HG03159 (cell line): ENCODE data around the gene TNFRSF18.

Experiments used
- ATAC-seq: cut with Tn5 transposase; IDR thresholded peaks from one replicate; pipeline ENCODE4 v1.9.1; 2021; ENCODE audit warnings: mild to moderate bottlenecking, moderate library complexity; ENCODE audit not compliant: unreplicated experiment

The TNFRSF18 gene

GRCh38 chr1:1228596-1229321, 22.4 kb upstream of the TNFRSF18 start:
- no peak for ATAC-seq

- no peak for ATAC-seq
These were observed 21.8 kb upstream of the TNFRSF18 start for GRCh38 chr1:1228187-1228586.

GRCh38 chr1:1227386-1227785, 21.0 kb upstream of the TNFRSF18 start:
- ATAC-seq = no peak

- no peak for ATAC-seq
These were observed 20.4 kb upstream of the TNFRSF18 start for GRCh38 chr1:1226566-1227362.

GRCh38 chr1:1225913-1226312, 19.5 kb upstream of the TNFRSF18 start:
- ATAC-seq = no peak

- ATAC-seq = no peak
These were observed 18.9 kb upstream of the TNFRSF18 start for GRCh38 chr1:1225238-1225845.

GRCh38 chr1:1223891-1224290, 17.5 kb upstream of the TNFRSF18 start:
- ATAC-seq = no peak

- ATAC-seq = no peak
These were observed 16.9 kb upstream of the TNFRSF18 start for GRCh38 chr1:1223321-1223720.

GRCh38 chr1:1222575-1223225, 16.3 kb upstream of the TNFRSF18 start:
- no peak for ATAC-seq

- ATAC-seq = no peak
These were observed 15.6 kb upstream of the TNFRSF18 start for GRCh38 chr1:1221887-1222574.

- ATAC-seq = no peak
These were observed 13.8 kb upstream of the TNFRSF18 start for GRCh38 chr1:1220197-1220596.

GRCh38 chr1:1219341-1219740, 12.9 kb upstream of the TNFRSF18 start:
- ATAC-seq = no peak

GRCh38 chr1:1218524-1219200, 12.3 kb upstream of the TNFRSF18 start:
- ATAC-seq = no peak

- no peak for ATAC-seq
These were observed 11.5 kb upstream of the TNFRSF18 start for GRCh38 chr1:1217621-1218523.

- no peak for ATAC-seq
These were observed 10.6 kb upstream of the TNFRSF18 start for GRCh38 chr1:1216770-1217620.

- ATAC-seq = no peak
These were observed 9.7 kb upstream of the TNFRSF18 start for GRCh38 chr1:1215881-1216605.

- no peak for ATAC-seq
These were observed 8.8 kb upstream of the TNFRSF18 start for GRCh38 chr1:1215080-1215676.
